GM12892 (cell line): ENCODE data around the gene LAMA2.

Experiments used
- POLR2A ChIP-seq: IDR thresholded peaks from 2 replicates; pipeline ENCODE4 v1.6.1; 2011; ENCODE audit warnings: low read depth, low read length, control low read depth
- POLR2AphosphoS5 ChIP-seq: IDR thresholded peaks from 2 replicates; pipeline ENCODE4 v1.6.1; 2011; ENCODE audit warnings: low read depth, low read length, control low read depth
- TAF1 ChIP-seq: IDR thresholded peaks from 2 replicates; pipeline ENCODE4 v1.6.1; 2011; ENCODE audit warnings: low read depth, mild to moderate bottlenecking, control low read depth, low read length, borderline replicate concordance

DNA sequence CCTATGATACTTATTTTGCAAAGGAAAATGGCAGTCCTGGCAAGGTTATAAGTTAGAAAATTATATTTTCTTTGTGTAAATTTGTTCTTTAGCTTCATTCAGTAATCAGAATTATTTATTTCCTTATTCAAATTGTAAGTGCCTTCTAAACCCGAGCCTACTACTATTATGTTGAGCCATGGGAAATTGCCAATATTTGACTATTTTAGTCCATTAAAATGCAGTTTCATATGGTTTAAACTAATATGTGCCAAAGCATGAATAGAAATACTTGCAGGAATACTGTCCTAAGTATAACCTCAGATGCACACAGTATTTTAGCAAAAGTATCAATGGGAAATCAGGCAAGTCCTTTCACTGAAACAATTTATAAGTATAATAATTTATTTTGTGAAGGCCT is 228.4 kb downstream of the LAMA2 start:
- no peak for TF ChIP-seq POLR2AphosphoS5
- TF ChIP-seq POLR2A = no peak
- no peak for TF ChIP-seq TAF1
